AML-193 (cell line): ENCODE data around the gene RNU1-1.
A peak's percentile ranks its signal among the peaks of the same experiment; 100 is the strongest.
"Not testable (repeated sequence)": the region's sequence is repeated elsewhere in the genome, so short reads cannot be mapped to it uniquely, and the experiment has no call there.

ENCODE experiments used
- DNase-seq, 2 experiments: peaks; one replicate each; lab custom pipeline; 2025; lab: John Stamatoyannopoulos, UW

The RNU1-1 gene

DNA sequence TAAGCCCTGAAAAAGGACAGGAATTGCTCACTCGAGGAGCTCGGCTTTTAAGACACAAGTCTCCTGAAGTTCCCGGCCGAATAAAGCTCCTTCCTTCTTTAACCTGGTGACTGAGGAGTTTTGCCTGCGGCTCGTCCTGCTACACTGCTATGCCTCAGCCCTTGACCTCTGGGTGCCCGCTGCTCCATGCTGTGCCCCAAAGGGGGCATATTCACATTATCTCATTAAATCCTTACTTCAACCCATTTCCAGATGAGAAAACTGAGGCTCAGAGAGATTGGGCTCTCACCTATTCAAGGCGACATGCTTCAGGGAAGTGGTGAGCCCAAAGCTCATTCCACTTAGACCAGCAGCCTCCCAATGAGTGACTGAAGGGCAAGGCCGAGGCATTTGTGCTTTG is 20.4 kb downstream of the RNU1-1 start:
- not testable (repeated sequence) for DNase-seq

DNA sequence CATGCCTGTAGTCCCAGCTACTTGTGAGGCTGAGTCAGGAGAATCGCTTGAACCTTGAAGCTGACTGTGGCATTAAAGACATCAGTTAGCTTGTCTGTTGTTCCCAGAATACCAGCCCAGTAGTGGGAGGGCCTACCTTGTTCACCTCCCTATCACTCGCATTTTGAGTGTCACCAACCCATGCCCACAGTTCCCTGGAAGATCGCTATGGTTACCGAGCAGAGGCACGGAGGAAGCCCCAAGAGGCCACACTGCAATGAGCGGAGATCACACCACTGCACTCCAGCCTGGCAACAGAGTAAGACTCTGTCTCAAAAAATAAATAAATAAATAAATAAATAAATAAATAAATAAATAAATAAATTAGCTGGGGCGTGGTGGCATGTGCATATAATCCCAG is 21.1 kb downstream of the RNU1-1 start:
- not testable (repeated sequence) for DNase-seq

DNA sequence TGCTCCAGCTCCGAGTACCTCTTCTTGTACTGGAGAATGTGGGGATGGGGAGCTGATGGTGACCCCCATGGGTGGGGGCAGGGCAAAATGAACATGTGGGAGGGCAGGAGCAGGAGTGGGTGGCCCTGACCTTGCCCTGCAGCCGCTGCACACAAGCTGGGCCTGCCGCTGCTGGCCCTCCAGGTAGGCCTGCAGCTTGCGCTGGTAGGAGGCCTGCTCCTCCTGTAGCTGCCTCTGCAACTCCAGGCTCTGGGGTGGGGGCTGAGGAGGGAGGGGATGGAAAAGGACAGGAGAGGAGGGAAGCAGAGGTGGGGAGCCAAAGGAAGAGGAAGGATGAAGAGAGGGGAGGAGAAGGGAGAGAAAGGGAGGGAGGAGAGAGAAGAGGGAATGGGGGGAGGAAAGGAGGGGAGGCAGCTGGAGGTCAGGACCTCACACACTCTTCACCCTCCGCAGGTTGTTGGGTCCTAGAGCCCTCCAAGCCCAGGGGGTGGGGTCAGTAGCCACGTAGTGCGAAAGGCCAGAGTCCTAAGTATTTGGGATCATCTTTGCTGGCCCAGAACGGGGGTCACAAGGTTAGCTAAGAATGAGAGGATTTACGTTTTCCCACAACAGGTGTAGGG is 22.9 kb downstream of the RNU1-1 start:
- no peak for DNase-seq

DNA sequence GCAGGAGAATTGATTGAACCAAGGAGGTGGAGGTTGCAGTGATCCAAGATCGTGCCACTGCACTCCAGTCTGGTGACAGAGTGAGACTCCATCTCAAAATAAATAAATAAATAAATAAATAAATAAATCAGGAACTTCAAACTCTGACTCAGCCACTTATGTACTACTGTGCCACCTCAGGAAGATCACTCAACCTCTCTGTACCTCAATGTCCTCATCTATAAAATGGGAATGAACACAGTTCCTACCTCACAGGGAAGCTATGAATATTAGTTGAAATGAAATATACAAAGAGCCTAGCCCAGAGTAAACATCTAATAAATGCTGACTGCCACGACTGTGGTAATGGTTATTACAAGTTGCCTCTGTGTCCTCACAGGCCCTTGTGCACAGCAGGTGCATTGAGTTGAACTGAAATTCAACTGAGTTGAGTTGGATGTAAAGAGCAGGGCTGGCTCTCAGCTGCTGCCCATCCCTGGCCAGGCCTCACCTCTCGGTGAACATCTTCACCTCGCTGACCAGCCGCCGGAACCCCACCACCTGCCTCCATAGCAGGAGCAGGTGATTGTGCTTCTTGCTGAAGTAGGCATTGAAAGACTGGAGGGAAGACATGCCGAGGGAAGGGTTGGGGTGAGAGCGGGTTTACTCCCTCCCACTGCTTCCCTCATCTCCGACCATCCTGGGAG is 24.7 kb downstream of the RNU1-1 start:
- not testable (repeated sequence) for DNase-seq

DNA sequence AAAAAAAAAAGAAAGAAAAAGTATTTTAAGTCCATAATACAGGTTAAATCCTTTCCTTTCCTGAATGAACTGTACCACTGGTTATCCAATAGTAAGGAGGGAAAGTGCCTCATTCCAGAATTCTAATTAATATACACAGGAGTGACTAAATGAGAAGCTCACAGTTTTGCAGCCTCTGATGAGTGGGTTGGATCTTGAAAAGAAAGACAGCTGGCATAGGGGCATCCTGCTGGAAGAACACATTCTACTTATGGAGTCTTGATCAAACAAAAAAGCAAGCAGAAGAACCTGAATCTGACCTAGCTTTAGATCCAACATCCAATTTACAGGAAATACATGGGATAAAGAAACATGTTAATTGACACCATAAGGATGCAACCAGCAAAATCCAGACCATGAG is 27.1 kb downstream of the RNU1-1 start:
- not testable (repeated sequence) for DNase-seq

DNA sequence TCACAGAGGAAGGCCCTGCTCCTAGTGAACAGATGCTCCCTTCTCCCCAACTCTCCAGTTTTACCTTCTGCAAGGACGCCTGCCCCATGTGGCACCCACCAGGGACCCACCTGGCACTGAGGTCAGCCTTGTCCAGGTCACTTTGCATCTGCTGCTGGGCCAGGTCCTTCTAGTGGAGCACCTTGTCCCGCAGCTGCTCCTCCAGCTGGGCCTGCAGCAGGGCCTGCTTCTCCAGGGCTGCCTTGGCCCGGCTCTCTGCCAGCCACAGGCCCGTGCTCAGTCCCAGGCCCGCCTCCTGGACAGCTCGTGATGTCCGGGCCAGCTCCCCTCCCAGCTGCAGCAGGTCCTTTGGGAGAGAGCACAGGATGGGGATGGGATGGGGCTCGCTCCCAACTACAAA is 27.8 kb downstream of the RNU1-1 start:
- DNase-seq = not testable (repeated sequence)

DNA sequence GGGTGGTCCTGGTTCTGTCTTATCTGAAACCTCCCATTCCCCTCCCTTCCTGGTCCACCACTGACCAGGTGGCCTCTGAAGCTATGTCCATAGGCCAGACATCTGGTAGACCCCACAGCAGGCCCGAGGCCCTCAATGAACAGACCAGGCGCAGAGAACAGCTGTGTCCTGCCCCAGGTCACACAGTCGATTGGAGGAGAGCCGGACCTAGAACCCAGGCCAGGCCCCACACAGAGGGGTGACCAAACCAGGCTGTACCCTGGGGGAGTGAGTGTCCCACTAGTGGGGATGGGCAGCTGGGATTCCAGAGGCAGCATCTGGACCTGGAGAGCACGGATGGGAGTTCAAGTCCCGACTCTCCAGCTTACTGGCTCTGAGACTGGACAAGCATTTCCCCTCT is 29.2 kb downstream of the RNU1-1 start:
- no peak for DNase-seq

DNA sequence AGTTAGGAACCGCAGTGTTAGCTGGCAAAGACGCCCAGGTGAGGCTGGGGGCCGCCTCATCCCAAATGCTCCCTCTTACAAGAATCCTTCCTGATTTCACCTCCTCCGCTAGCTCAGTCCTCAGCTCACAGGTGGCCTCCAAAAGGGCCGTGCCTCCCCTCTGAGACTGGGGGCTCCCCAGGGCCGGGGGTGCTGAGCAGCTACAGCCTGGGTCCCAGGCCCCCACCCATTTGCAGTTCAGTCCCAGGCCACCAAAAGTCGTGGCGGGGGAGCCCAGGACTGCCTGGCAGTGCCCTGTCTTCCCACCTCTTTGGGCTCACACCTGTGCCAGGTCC is 29.6 kb downstream of the RNU1-1 start:
- DNase-seq = no peak

DNA sequence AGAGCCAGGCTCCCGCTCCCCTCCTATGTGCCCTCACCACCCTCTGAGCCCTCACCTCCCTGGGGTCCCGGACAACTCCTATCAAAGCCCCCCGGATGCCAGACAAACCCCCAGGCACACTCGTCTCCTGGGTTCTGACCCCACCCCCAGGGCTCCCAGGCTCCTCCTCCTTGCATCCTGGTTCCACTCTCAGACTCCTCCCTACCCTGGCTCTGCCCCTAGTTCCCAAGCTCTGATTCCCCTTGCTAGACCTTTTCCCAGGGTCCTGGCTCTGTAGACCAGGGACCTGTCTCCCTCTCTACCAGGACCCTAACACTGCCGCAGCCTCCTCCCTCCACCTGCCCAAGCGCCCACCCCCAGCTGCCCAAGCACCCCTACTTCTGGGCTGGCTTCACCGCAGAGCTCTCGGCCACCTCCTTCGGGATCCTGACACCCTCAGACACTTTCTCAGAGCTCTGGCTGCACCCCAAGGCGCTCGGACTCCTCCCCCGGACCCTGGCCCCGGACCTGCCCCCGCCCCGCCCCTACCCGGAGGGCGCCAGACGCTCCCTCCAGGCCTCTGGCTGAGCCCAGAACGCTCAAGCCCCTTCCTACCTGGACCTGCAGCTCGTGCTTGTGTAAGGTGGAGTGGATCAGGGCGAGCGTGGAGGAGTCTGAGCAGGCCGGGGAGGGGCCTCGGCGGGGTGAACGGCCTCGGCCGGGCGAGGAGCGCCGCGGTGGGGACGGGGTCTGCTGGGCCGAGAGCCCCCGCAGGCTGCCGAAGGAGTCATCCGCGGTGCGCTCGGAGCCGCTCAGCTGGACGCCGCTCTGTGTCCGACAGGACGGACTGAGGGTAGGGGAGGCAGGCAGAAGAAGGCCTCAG is 30.2 kb downstream of the RNU1-1 start:
- DNase-seq = not testable (repeated sequence)

DNA sequence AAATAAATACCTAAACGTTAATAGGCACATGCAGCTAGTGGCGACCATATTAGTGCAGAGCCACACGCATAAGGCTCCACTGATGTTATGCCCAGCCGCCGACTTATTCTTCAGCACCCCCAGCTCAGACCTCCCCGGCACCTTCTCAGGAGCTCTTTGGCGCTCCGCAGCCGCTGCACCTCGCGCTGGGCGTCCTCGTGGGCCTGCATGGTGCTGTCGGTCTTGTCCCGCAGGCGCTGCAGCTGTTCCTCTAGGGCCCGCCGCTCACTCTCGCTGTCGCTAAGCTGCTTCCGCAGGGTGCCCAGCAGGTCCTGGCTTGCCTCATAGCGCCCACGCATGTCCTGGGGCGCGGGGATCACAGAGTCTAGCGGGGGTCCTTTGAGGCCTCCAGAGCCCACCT is 30.9 kb downstream of the RNU1-1 start:
- DNase-seq = not testable (repeated sequence)

DNA sequence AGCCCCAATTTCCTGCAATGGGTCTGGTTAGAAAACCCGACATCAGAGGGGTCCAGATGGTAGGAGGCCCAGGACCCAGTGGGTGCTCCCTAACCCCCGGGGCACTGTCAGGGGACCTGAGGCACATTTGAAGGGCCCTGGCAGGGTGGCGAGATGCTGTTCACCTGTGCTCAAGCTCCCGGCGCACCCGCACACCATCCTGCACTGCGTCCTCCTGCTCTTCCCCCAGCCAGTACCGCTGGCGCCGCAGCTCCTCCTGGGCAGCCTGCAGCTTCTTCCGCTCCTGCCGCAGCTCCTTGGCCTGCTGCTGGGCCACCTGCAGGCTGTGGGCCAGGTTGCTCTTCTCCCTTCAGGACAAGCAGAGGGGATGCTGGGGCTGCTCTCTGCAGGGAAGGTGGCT is 36.0 kb downstream of the RNU1-1 start:
- no peak for DNase-seq

DNA sequence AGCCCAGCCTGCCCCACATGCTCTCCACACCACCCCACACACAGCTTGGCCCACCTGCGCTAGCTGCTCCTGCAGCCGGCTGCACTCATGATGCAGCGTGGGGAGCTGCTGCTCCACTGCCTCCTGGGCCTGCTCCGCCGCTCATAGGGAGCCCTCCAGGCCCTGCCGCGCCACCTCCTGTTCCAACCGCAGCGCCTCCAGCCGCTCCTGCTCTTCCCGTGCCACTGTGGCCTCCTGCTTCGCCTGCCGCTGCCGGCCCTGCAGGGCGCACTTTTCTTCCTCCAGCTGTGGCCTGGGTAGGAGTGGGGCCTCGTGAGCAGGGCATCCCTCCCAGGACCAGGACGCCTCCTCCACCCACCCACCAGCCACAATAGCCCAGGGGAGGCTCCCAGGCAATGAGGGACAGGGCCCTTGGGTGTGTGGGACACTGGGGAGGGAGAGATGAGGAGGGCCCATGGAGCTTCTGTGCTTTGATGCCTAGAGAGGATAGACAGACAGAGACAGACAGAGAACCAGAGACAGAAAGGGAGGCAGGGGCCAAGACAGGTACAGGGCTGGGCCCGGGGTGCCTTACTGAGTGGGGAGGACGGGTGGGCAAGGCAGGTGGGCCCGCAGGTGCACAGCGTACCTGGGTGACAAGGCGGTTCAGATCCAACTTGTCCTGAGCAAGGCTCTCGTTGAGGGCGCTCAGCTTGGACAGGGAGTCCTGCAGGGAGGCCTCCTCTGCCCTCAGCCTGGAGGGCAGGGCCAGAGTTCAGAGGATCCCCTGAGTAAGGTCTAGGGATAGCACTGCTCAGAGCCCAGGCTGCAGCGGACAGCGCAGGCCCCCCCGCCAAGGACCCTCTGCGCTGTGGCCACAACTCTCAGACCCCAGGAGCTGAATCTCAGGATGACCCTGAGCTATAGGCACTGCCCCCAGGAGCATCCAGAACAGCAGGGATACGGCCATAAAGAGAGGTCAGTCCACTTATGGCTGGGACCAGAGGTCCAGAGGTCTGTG is 38.0 kb downstream of the RNU1-1 start:
- DNase-seq = not testable (repeated sequence)

DNA sequence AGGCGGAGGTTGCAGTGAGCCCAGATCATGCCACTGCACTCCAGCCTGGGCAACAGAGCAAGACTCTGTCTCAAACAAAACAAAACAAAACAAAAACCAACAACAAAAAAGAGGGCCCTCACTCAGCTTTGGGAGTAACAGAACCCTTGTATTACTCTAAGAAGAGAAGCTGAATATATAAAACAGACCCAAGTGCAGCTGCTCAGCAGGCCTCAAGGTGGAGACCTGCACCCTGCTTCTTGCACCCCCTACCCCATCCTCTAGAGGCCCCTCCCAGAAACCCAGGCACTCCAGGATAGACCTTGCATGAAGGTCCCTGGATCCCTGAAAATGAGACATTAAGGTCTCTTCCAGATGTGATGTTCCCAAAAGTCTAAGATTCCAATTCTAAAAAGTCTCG is 39.2 kb downstream of the RNU1-1 start:
- peak in 1 of 2 experiments; percentile 3 for DNase-seq

DNA sequence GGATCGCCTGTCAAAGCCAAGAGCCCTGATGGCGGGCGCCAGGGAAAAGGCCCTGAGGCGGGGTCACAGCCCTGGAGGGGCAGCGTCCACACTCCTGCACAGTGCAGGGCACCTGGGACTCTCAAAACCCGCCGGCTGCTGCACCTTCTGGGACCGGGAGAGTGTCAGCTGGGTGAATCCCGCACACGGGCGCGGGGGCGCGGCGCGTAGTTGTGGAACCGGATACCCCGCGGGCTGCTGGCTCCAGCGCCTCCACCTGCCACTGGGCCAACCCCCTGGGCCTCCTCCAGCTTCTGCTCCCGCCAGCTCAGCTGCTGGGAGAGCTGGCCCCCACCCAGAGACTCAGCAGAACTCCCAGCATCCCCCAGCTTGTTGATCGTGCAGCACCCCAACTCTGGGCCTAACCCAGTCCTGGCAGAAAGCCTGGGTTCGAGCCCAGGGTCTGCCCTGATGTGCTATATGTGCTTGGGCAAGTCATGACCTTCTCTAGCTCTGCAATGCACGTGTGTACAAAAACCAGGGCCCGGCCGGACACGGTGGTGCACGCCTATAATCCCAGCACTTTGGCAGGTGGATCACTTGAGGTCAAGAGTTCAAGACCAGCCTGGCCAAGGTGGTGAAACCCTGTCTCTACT is 39.8 kb downstream of the RNU1-1 start:
- no peak for DNase-seq

DNA sequence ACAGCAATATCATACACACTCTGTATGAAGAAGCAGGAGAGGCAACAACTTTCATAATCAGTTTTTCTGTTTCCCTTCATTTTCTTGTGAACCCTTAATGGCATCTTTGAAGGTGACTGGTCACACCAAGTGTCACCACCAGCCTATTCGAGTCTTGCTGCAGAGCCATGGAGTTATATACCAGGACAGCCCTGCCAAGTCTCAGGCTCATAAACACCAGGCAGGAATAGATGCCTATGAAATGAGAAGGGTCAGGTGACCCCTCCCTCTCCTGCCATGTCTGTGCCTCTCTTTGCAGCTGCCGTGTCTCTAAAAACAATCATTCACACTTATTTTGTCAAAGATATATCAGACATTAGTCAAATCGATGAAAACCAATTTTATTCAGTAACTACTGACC is 45.5 kb downstream of the RNU1-1 start:
- DNase-seq = no peak

DNA sequence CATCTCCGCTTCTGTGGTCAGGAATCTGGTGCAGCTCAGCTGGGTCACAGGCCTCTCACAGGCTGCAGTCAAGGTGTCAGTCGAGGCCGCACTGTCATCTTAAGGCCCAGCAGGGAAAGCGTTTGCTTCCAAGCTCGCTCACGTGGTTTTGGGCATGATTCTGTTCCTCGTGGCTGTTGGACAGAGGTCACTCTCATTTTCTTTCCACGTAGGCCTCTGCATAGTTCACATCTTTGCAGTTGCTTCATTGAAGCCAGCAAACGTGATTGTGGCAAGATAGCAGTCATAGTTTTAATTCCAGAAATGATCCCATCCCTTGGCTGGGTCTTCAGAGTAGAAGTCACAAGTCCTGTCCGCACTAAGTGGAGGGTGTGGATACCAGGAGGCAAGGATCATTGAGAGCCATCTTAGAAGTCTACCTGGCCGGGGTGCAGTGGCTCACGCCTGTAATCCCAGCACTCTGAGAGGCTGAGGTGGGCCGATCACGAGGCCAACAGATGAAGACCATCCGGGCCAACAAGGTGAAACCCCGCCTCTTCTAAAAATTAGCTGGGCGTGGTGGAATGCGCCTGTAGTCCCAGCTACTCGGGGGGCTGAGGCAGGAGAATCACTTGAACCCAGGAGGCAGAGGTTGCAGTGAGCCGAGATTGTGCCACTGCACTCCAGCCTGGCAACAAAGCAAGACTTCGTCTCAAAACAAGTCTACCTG is 49.0 kb downstream of the RNU1-1 start:
- DNase-seq = no peak
